Endothelial cell of umbilical vein (primary cell): ENCODE results near the gene SGSM1. TPM values are rescaled to one million over a fixed set of nuclear protein-coding genes. Genes with fewer than 3 reads are reported as not detected.

Experiments
- BruUV-seq: library from RNA; stranded (reverse); fragments of 400-500 nt; replicated peaks from 2 replicates; lab custom pipeline; 2021; lab: Mats Ljungman, UMichigan
- CTCF ChIA-PET: fragments of 300-600, 350-600 bp; sonication (Branson Sonifier 250); formaldehyde crosslinking; loops from one replicate; lab custom pipeline; 2021; ENCODE audit warnings: antibody characterized with exemption, inconsistent platforms; lab: Charles Lee
- POLR2A ChIA-PET: fragments of 300-600, 350-600 bp; sonication (Branson Sonifier 250); formaldehyde crosslinking; loops from one replicate; lab custom pipeline; 2021; ENCODE audit warnings: antibody characterized with exemption, inconsistent platforms; lab: Charles Lee
- DNase-seq: peaks from one replicate; pipeline ENCODE4 v3.0.0-alpha.2; 2011; ENCODE audit warnings: low read depth, low spot score
- FAIRE-seq: peaks from 2 replicates; lab custom pipeline; 2011; peaks lifted over from hg19 to GRCh38; lab: Jason Lieb, UNC
- H2AFZ ChIP-seq: 2 replicates; pipeline ENCODE4 v1.6.0; 2012; ENCODE audit warnings: low read depth, low read length, control low read depth, inconsistent platforms
- H3K27ac ChIP-seq: 2 replicates; pipeline ENCODE4 v1.5.1; 2011; ENCODE audit warnings: low read depth, mild to moderate bottlenecking, control low read depth, low read length, moderate library complexity; ENCODE audit not compliant: insufficient read depth
- H3K27me3 ChIP-seq, 2 experiments: 2 replicates each; pipeline versions ENCODE4 v1.6.0 to v1.6.1; 2011; ENCODE audit warnings: low read length in 2 of 2, mixed read lengths in 1 of 2; ENCODE audit not compliant: control insufficient read depth in 2 of 2, insufficient read depth in 2 of 2
- H3K36me3 ChIP-seq, 2 experiments: 2 replicates in 1 of 2; 3 replicates in 1 of 2; pipeline ENCODE4 v1.5.1; 2011; ENCODE audit warnings: low read length in 2 of 2, mild to moderate bottlenecking in 1 of 2, moderate library complexity in 1 of 2; ENCODE audit not compliant: control insufficient read depth in 2 of 2, insufficient read depth in 2 of 2; ENCODE audit errors: extremely low read depth in 1 of 2
- H3K4me1 ChIP-seq: 3 replicates; pipeline ENCODE4 v1.5.1; 2011; ENCODE audit warnings: mild to moderate bottlenecking, low read length; ENCODE audit not compliant: control insufficient read depth, insufficient read depth; ENCODE audit errors: extremely low read depth
- H3K4me2 ChIP-seq: 2 replicates; pipeline ENCODE4 v1.6.1; 2011; ENCODE audit warnings: low read length, control low read depth, mixed read lengths; ENCODE audit not compliant: insufficient read depth
- H3K4me3 ChIP-seq, 3 experiments: fragments of 200-600 bp in 1 of 3; sonication (generic), shearing (Covaris generic) in 1 of 3; replicated peaks in 1 of 3; 2 replicates each; pipeline ENCODE4 v1.5.1; 2011 to 2016; ENCODE audit warnings: control low read depth in 3 of 3, low read length in 3 of 3, mild to moderate bottlenecking in 2 of 3, inconsistent platforms in 1 of 3, low read depth in 1 of 3, moderate library complexity in 1 of 3; ENCODE audit not compliant: insufficient read depth in 1 of 3
- H3K79me2 ChIP-seq: 2 replicates; pipeline ENCODE4 v1.6.0; 2012; ENCODE audit warnings: low read length, inconsistent platforms; ENCODE audit not compliant: control insufficient read depth, insufficient read depth
- H3K9ac ChIP-seq: replicated peaks from 2 replicates; pipeline ENCODE3; 2011; ENCODE audit warnings: low read length, control low read depth; ENCODE audit not compliant: insufficient read depth; ENCODE audit errors: extremely low read depth
- H3K9me1 ChIP-seq: replicated peaks from 3 replicates; pipeline ENCODE4 v1.6.0; 2011; ENCODE audit warnings: mild to moderate bottlenecking, low read length; ENCODE audit not compliant: control insufficient read depth, insufficient read depth; ENCODE audit errors: extremely low read depth
- H3K9me3 ChIP-seq: replicated peaks from 2 replicates; pipeline ENCODE4 v1.5.1; 2012; ENCODE audit warnings: low read length, inconsistent platforms; ENCODE audit not compliant: control insufficient read depth, insufficient read depth
- H4K20me1 ChIP-seq: replicated peaks from 2 replicates; pipeline ENCODE3; 2011; ENCODE audit warnings: mild to moderate bottlenecking, low read length; ENCODE audit not compliant: control insufficient read depth, insufficient read depth; ENCODE audit errors: extremely low read depth
- EZH2 ChIP-seq: IDR thresholded peaks from 2 replicates; pipeline ENCODE4 v1.6.1; 2012; ENCODE audit warnings: borderline replicate concordance, low read depth, mild to moderate bottlenecking, moderate library complexity, low read length, inconsistent platforms; ENCODE audit not compliant: severe bottlenecking
- FOS ChIP-seq: IDR thresholded peaks from 2 replicates; pipeline ENCODE4 v1.6.1; 2011; ENCODE audit warnings: mild to moderate bottlenecking, low read length, moderate library complexity, borderline replicate concordance; ENCODE audit not compliant: insufficient read depth
- GATA2 ChIP-seq: IDR thresholded peaks from 2 replicates; pipeline ENCODE4 v1.7.0; 2011; ENCODE audit warnings: low read depth, mild to moderate bottlenecking, moderate library complexity, mixed read lengths, low read length; ENCODE audit not compliant: insufficient read length, insufficient read depth
- JUN ChIP-seq: IDR thresholded peaks from 2 replicates; pipeline ENCODE4 v1.6.1; 2011; ENCODE audit warnings: borderline replicate concordance, low read depth; ENCODE audit not compliant: insufficient read length, insufficient read depth
- MYC ChIP-seq: IDR thresholded peaks from one replicate; pipeline ENCODE4 v1.6.1; 2011; ENCODE audit warnings: mild to moderate bottlenecking, low read depth, low read length
- POLR2A ChIP-seq: IDR thresholded peaks from 2 replicates; pipeline ENCODE4 v1.6.1; 2012; ENCODE audit warnings: low read depth, mild to moderate bottlenecking, control low read depth, low read length
- POLR2AphosphoS5 ChIP-seq: IDR thresholded peaks from 2 replicates; pipeline ENCODE4 v1.6.1; 2012; ENCODE audit warnings: low read depth, mild to moderate bottlenecking, control low read depth, low read length, moderate library complexity; ENCODE audit not compliant: insufficient read depth
- dilution Hi-C: fragments of 300-500 bp; cut with MboI; formaldehyde crosslinking; loops from one replicate; pipeline ENCODE4 v1.15.0; 2019; ENCODE audit warnings: low sequenced_read_pairs; ENCODE audit not compliant: extremely low pct_ligation_motif_present
- intact Hi-C: fragments of 100-400 bp; cut with micrococcal nuclease; formaldehyde crosslinking; loops from one replicate; pipeline ENCODE4 v1.10.0; 2022
- polyA plus RNA-seq, 4 experiments: library from polyadenylated mRNA; depleted of rRNA in 3 of 4; stranded (reverse) in 3 of 4; unstranded in 1 of 4; fragments of >200 nt; gene quantifications; 2 replicates each; pipeline versions ENCODE4 v1.2.1 to v1.2.3, GENCODE V29; 2011 to 2012; ENCODE audit warnings: missing spikeins in 1 of 4
- total RNA-seq: library from RNA; stranded (reverse); gene quantifications from 2 replicates; pipeline ENCODE4 v1.2.3, GENCODE V29; 2021
- TF ChIP-seq, protein P1 (sequence below), 2 donors: IDR thresholded peaks; 1 replicate in 1 of 2; 2 replicates in 1 of 2; pipeline ENCODE4 v1.5.1; 2011; ENCODE audit warnings: low read length in 2 of 2, mild to moderate bottlenecking in 2 of 2, moderate library complexity in 2 of 2, control low read depth in 1 of 2, inconsistent platforms in 1 of 2, low read depth in 1 of 2; ENCODE audit not compliant: insufficient read depth in 1 of 2; ENCODE audit errors: extremely low read depth in 1 of 2
- TF ChIP-seq, protein P2 (sequence below): IDR thresholded peaks from 2 replicates; pipeline ENCODE4 v1.6.1; 2011; ENCODE audit not compliant: insufficient read depth, insufficient read length

SGSM1 gene
- total and polyA plus RNA-seq, 2 donors (not counting 3 experiments of a cell fraction or from before 2014, with no cell fraction given), result 0.10 to 1.1 TPM

DNA sequence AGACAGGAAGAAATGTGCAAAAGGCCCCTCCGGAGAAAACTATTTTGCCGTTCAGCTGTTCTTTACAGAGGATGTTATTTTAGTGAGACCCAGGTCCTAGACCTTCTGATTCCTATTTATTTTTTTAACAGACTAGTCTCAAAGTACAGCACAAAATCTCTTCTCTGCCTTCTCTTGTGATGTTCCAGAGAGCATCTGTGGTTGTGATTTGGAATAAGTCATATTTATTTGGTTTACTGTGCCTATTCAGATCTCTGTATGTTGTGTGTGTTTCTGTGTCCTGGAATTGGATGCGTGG is 120.4 kb downstream of the SGSM1 start:
- no peaks in the 10 kb centered on the region for H3K9me1 ChIP-seq
- intact Hi-C loops, result no loop called here
- H3K27me3 ChIP-seq, result peaks cover 4 to 6% of the 10 kb centered on the region in 2 experiments
- FAIRE-seq (no peak), DNase-seq (peak; percentile 78)
- ChIA-PET POLR2A (no interaction called here), CTCF (interaction anchor here (0.8 to 1.6 kb wide), 6 partner anchors 10 to 124 kb away, joined by 3 to 8 read pairs (median 4); no protein-coding TSS in a partner anchor)
- H3K4me2 ChIP-seq, result peak overlapping the region; percentile 46
- H3K4me1 ChIP-seq, result peaks cover 20% of the 10 kb centered on the region
- H2AFZ ChIP-seq, result peak overlapping the region; percentile 55
- no peaks in the 10 kb centered on the region for H4K20me1 ChIP-seq
- dilution Hi-C loops, result no loop called here
- peak overlapping the region; percentile 38 for H3K27ac ChIP-seq
- H3K79me2 ChIP-seq, result no peaks in the 10 kb centered on the region
- no peaks in the 10 kb centered on the region for H3K9me3 ChIP-seq
- no TSS peak for BruUV-seq
- H3K4me3 ChIP-seq, result no peak overlapping the region
- TF ChIP-seq MYC, result no peak
- TF ChIP-seq FOS, result no peak
- no peak for TF ChIP-seq POLR2AphosphoS5
- no peak for TF ChIP-seq EZH2
- TF ChIP-seq, protein P1, sequence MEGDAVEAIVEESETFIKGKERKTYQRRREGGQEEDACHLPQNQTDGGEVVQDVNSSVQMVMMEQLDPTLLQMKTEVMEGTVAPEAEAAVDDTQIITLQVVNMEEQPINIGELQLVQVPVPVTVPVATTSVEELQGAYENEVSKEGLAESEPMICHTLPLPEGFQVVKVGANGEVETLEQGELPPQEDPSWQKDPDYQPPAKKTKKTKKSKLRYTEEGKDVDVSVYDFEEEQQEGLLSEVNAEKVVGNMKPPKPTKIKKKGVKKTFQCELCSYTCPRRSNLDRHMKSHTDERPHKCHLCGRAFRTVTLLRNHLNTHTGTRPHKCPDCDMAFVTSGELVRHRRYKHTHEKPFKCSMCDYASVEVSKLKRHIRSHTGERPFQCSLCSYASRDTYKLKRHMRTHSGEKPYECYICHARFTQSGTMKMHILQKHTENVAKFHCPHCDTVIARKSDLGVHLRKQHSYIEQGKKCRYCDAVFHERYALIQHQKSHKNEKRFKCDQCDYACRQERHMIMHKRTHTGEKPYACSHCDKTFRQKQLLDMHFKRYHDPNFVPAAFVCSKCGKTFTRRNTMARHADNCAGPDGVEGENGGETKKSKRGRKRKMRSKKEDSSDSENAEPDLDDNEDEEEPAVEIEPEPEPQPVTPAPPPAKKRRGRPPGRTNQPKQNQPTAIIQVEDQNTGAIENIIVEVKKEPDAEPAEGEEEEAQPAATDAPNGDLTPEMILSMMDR (IDR thresholded peaks at IDR 0.05; ENCODE audit: extremely low read depth in 1 of 2, insufficient read depth in 1 of 2, low read depth in 1 of 2, low read length in 2 of 2), result no peak
- no peak for TF ChIP-seq GATA2
- TF ChIP-seq, protein P2, sequence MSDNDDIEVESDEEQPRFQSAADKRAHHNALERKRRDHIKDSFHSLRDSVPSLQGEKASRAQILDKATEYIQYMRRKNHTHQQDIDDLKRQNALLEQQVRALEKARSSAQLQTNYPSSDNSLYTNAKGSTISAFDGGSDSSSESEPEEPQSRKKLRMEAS, result no peak
- no peak for TF ChIP-seq JUN
- no peak for TF ChIP-seq POLR2A
- H3K36me3 ChIP-seq, result no peaks in the 10 kb centered on the region
- peak overlapping the region; percentile 26 for H3K9ac ChIP-seq
